Effector CD4-positive, alpha-beta T cell (primary cell): ENCODE data around the gene MIOX.

Experiments used
- DNase-seq: peaks from one replicate; pipeline ENCODE4 v3.0.0-alpha.2; 2020

MIOX gene

GRCh38 chr22:50455201-50455600, 31.5 kb upstream of the MIOX start:
- no peak for DNase-seq

GRCh38 chr22:50456026-50456425, 30.6 kb upstream of the MIOX start:
- no peak for DNase-seq

GRCh38 chr22:50456466-50457234, 30.0 kb upstream of the MIOX start:
- DNase-seq = no peak

- DNase-seq = no peak
Measured at GRCh38 chr22:50459016-50459415, 27.6 kb upstream of the MIOX start.

GRCh38 chr22:50459496-50460140, 27.0 kb upstream of the MIOX start:
- DNase-seq = no peak

- DNase-seq = no peak
Measured at GRCh38 chr22:50460938-50461337, 25.7 kb upstream of the MIOX start.

GRCh38 chr22:50461536-50461935, 25.1 kb upstream of the MIOX start:
- DNase-seq = no peak

- DNase-seq = no peak
Measured at GRCh38 chr22:50461979-50462540, 24.6 kb upstream of the MIOX start.

GRCh38 chr22:50463188-50463900, 23.3 kb upstream of the MIOX start:
- no peak for DNase-seq

GRCh38 chr22:50464451-50464850, 22.2 kb upstream of the MIOX start:
- DNase-seq = no peak

GRCh38 chr22:50465066-50465930, 21.4 kb upstream of the MIOX start:
- no peak for DNase-seq

- no peak for DNase-seq
Measured at GRCh38 chr22:50467341-50467740, 19.3 kb upstream of the MIOX start.

GRCh38 chr22:50467773-50468440, 18.8 kb upstream of the MIOX start:
- DNase-seq = no peak

- DNase-seq = no peak
Measured at GRCh38 chr22:50468626-50469025, 18.0 kb upstream of the MIOX start.

- DNase-seq = peak; percentile 96
Measured at GRCh38 chr22:50469377-50470305, 17.0 kb upstream of the MIOX start.

GRCh38 chr22:50470491-50470890, 16.2 kb upstream of the MIOX start:
- DNase-seq = no peak

GRCh38 chr22:50471197-50471847, 15.3 kb upstream of the MIOX start:
- no peak for DNase-seq

GRCh38 chr22:50471962-50472361, 14.7 kb upstream of the MIOX start:
- DNase-seq = no peak

- peak; percentile 49 for DNase-seq
Measured at GRCh38 chr22:50473088-50473487, 13.6 kb upstream of the MIOX start.
